ENCODE measurements around the gene CD14. TPM values are rescaled to one million over a fixed set of nuclear protein-coding genes. Genes with fewer than 3 reads are reported as not detected.

Gene CD14
- total and polyA plus RNA-seq, 2 experiments from 2014 or later, result 2.1 to 6.1 TPM

DNA sequence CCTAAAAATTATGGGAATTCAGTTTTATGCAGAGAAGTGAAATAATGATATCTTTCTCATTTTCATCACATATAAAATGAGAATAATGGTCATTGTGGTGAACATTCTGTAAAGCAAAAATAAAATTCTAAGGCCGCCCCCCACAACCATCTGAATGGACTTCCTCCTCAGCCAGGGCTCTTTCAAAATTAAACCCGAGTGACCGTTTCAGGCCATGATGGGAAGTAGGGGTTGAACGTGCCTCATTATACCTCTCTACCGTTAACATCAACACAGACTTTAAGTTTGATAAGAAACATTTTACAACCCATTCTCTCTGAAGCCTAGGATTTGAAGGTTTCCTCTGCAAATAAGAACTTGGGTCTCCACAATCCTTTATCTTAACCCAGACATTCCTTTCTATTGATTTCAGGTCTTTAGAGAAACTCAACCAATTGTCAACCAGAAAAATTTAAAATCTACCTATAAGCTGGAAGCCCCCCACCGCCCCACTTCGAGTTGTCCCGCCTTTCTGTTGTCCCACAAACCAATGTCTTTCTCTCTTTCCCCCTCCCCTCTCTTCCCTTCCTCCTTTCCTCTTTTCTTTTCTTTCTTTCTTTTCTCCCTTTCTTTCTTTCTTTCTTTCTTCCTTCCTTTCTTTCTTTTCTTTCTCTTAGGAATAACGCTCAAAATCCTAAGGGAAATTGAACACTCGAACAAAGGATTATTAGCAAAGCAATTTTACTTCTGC is 4.6 kb upstream of the CD14 start:
- 91% methylated on average over 10 of the region's 10 CpGs for WGBS, 2 experiments (ENCODE audit: low coverage in 1 of 2, low lambda C conversion rate in 2 of 2, missing lambda C conversion rate in 2 of 2)
- no peak for DNase-seq
- no peaks in the 10 kb centered on the region for H3K9me2 ChIP-seq (ENCODE audit: insufficient read depth)
- no peak overlapping the region for H2AFZ ChIP-seq
- in situ Hi-C loops (cut with MboI), result no loop called here
- TF ChIP-seq EZH2phosphoT487 (IDR thresholded peaks at IDR 0.05; ENCODE audit: insufficient read depth, low read depth), result no peak
- no peak for TF ChIP-seq EZH2 (IDR thresholded peaks at IDR 0.05; ENCODE audit: insufficient read depth, poor library complexity, severe bottlenecking)
- no peak overlapping the region for H3K4me2 ChIP-seq (ENCODE audit: unreplicated experiment)
- H3K27me3 ChIP-seq (replicated peaks; ENCODE audit: insufficient read depth), result no peaks in the 10 kb centered on the region
- H3K9ac ChIP-seq, result no peak overlapping the region
- H3K27ac ChIP-seq, result no peak overlapping the region
- H3K36me3 ChIP-seq (ENCODE audit: low read depth), result no peaks in the 10 kb centered on the region
- no peaks in the 10 kb centered on the region for H4K20me1 ChIP-seq (ENCODE audit: insufficient read depth)
- H3K79me2 ChIP-seq (ENCODE audit: insufficient read depth), result peaks cover 16% of the 10 kb centered on the region
- H3K4me1 ChIP-seq (ENCODE audit: insufficient read depth), result peaks cover 7% of the 10 kb centered on the region
- H3K9me3 ChIP-seq (ENCODE audit: low read depth), result no peaks in the 10 kb centered on the region
- peaks cover 13% of the 10 kb centered on the region; the same call in 1 of the 2 replicates for H3F3A ChIP-seq (ENCODE audit: insufficient read depth)
- no peak overlapping the region for H3K4me3 ChIP-seq

DNA sequence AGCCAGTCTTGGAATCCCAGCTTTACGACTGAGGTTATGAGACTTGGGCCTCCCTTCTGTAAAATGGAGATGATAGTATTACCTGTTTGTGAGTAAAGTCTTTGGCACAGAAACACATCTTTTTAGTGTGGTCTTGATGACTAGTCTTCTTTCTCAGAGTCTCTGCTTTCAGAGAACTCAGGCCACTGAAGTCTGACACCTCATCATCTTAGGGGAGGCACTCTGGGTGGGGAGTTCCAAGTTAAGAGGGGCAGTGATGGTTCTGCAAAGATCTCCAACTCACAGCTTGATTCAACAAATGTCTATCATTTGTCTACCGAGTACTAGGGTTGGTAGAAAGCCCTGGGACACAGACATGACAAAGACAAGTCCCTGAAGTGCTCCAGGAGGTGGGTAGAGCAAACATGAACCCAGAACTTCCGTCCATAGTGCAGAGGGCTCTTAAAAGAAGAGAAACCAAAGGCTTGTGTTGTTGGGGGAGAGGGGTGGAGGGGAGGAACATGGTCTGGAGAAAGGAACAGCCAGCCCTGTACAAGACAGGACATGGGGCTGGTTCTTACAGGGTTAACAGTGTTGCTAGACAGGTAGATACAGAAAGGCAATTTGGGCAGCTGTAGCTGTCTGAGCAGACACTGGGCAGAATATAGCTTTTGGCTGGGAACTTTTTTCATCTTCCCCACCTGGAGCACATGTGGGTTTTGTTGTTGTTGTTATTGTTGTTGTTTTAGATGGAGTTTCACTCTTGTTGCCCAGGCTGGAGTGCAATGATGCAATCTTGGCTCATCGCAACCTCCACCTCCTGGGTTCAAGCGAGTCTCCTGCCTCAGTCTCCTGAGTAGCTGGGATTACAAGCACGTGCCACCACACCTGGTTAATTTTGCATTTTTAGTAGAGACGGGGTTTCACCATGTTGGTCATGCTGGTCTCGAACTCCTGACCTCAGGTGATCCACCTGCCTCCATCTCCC is 2.6 kb upstream of the CD14 start:
- no peak overlapping the region for H2AFZ ChIP-seq
- peaks cover 12% of the 10 kb centered on the region for H3K4me1 ChIP-seq (ENCODE audit: insufficient read depth)
- no peaks in the 10 kb centered on the region for H3K9me3 ChIP-seq (ENCODE audit: low read depth)
- in situ Hi-C loops (cut with MboI), result no loop called here
- 80 to 84% methylated on average over 8 of the region's 8 CpGs for WGBS, 2 experiments (ENCODE audit: low coverage in 1 of 2, low lambda C conversion rate in 2 of 2, missing lambda C conversion rate in 2 of 2)
- no peak overlapping the region for H3K4me2 ChIP-seq (ENCODE audit: unreplicated experiment)
- no peaks in the 10 kb centered on the region for H3K36me3 ChIP-seq (ENCODE audit: low read depth)
- TF ChIP-seq EZH2 (IDR thresholded peaks at IDR 0.05; ENCODE audit: insufficient read depth, poor library complexity, severe bottlenecking), result no peak
- no peak for TF ChIP-seq EZH2phosphoT487 (IDR thresholded peaks at IDR 0.05; ENCODE audit: insufficient read depth, low read depth)
- no peaks in the 10 kb centered on the region for H3K27me3 ChIP-seq (replicated peaks; ENCODE audit: insufficient read depth)
- peaks cover 10% of the 10 kb centered on the region for H3K79me2 ChIP-seq (ENCODE audit: insufficient read depth)
- H3K4me3 ChIP-seq, result no peak overlapping the region
- no peak overlapping the region for H3K27ac ChIP-seq
- H3K9me2 ChIP-seq (ENCODE audit: insufficient read depth), result no peaks in the 10 kb centered on the region
- DNase-seq, result no peak
- no peak overlapping the region for H3K9ac ChIP-seq
- H3F3A ChIP-seq (ENCODE audit: insufficient read depth), result peaks cover 14% of the 10 kb centered on the region; the same call in 1 of the 2 replicates
- no peaks in the 10 kb centered on the region for H4K20me1 ChIP-seq (ENCODE audit: insufficient read depth)

DNA sequence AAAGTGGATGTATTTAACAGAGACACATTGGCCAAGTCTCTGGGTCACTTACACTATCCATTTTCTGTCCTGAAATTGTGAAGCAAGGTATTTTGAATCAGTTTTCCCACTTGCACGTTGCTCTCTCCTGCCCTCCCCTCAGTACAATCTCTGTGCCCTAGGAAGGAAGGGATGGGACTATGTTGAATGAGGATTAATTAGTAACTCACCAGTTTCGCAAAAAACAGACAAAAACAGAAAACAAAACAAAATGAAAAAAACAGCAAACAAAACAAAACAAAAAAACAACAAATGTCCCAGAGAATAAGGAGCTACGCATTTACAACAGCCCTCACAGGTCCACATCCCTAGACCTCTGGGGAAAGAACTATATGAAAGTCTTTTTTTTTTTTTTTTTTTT is 1.1 kb upstream of the CD14 start:
- in situ Hi-C loops (cut with MboI), result no loop called here
- H3K4me1 ChIP-seq (ENCODE audit: insufficient read depth), result peaks cover 12% of the 10 kb centered on the region
- no peaks in the 10 kb centered on the region for H3K36me3 ChIP-seq (ENCODE audit: low read depth)
- no peak overlapping the region for H3K9ac ChIP-seq
- TF ChIP-seq EZH2phosphoT487 (IDR thresholded peaks at IDR 0.05; ENCODE audit: insufficient read depth, low read depth) (no peak), EZH2 (IDR thresholded peaks at IDR 0.05; ENCODE audit: insufficient read depth, poor library complexity, severe bottlenecking) (no peak)
- DNase-seq, result no peak
- peaks cover 18% of the 10 kb centered on the region; the same call in 1 of the 2 replicates for H3F3A ChIP-seq (ENCODE audit: insufficient read depth)
- 65 to 69% methylated on average over 3 of the region's 3 CpGs for WGBS, 2 experiments (ENCODE audit: low coverage in 1 of 2, low lambda C conversion rate in 2 of 2, missing lambda C conversion rate in 2 of 2)
- no peaks in the 10 kb centered on the region for H3K79me2 ChIP-seq (ENCODE audit: insufficient read depth)
- no peaks in the 10 kb centered on the region for H3K9me3 ChIP-seq (ENCODE audit: low read depth)
- H3K27ac ChIP-seq, result no peak overlapping the region
- no peak overlapping the region for H3K4me3 ChIP-seq
- no peak overlapping the region for H3K4me2 ChIP-seq (ENCODE audit: unreplicated experiment)
- H2AFZ ChIP-seq, result no peak overlapping the region
- H3K9me2 ChIP-seq (ENCODE audit: insufficient read depth), result no peaks in the 10 kb centered on the region
- H4K20me1 ChIP-seq (ENCODE audit: insufficient read depth), result no peaks in the 10 kb centered on the region
- no peaks in the 10 kb centered on the region for H3K27me3 ChIP-seq (replicated peaks; ENCODE audit: insufficient read depth)

DNA sequence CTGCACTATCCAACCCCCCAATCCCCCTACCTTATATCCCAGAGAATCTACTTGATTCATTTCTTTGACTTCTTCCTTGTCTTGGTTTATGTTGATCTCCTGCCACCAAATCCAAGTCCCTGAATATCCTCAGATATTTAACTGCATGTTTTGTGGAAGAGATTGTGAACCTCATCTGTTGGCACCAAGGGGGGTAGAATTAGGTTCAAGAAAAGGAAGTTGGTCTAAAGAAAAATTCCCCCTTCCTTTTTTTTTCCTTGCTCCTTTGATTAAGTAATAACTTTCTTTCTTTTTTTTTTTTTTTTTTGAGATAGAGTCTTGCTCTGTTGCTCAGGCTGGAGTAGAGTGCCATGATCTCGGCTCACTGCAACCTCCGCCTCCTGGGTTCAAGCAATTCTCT is 526 bp upstream of the CD14 start:
- Histone ChIP-seq H3K4me3 (peak overlapping the region; percentile 69), H3K4me1 (ENCODE audit: insufficient read depth) (peaks cover 12% of the 10 kb centered on the region), H3K4me2 (ENCODE audit: unreplicated experiment) (peak overlapping the region; percentile 89), H3F3A (ENCODE audit: insufficient read depth) (peaks cover 18% of the 10 kb centered on the region; the same call in 1 of the 2 replicates), H3K79me2 (ENCODE audit: insufficient read depth) (no peaks in the 10 kb centered on the region), H3K27ac (no peak overlapping the region), H3K9me2 (ENCODE audit: insufficient read depth) (no peaks in the 10 kb centered on the region), H3K9me3 (ENCODE audit: low read depth) (no peaks in the 10 kb centered on the region), H3K9ac (no peak overlapping the region), H3K27me3 (replicated peaks; ENCODE audit: insufficient read depth) (no peaks in the 10 kb centered on the region), H2AFZ (peak overlapping the region; percentile 87; the same call in 1 of the 2 replicates), H3K36me3 (ENCODE audit: low read depth) (no peaks in the 10 kb centered on the region), H4K20me1 (ENCODE audit: insufficient read depth) (no peaks in the 10 kb centered on the region)
- no peak for DNase-seq
- TF ChIP-seq EZH2 (IDR thresholded peaks at IDR 0.05; ENCODE audit: insufficient read depth, poor library complexity, severe bottlenecking) (no peak), EZH2phosphoT487 (IDR thresholded peaks at IDR 0.05; ENCODE audit: insufficient read depth, low read depth) (no peak)
- in situ Hi-C loops (cut with MboI), result no loop called here
- WGBS, 2 experiments (ENCODE audit: low coverage in 1 of 2, low lambda C conversion rate in 2 of 2, missing lambda C conversion rate in 2 of 2), result 100% methylated on average over 1 to 2 of the region's 2 CpGs
